ENCODE results near the gene RHBDD1.

The RHBDD1 gene

DNA sequence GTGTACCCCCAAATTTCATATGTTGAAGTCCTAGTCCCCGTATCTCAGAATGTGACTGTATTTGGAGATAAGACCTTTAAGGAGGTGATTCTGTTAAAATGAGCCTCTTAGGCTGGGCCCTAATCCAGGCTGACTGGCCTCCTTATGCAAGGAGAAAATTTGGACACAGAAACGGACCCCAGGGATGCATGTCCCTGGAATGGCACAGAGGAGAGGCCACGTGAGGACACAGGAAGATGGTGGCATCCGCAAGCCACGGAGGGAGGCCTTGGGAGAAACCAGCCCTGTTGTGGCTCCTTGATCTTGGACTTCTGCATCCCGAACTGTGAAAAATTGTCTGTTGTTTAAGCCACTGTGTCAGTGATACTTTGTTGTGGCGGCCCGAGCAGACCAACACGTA, 177.5 kb downstream of the RHBDD1 start:
- no peaks in the 10 kb centered on the region for H3K4me1 ChIP-seq (ENCODE audit: control insufficient read depth, low read length)
- H3K4me2 ChIP-seq (ENCODE audit: low read length) = no peak overlapping the region
- no peaks in the 10 kb centered on the region for H3K9me3 ChIP-seq (ENCODE audit: control insufficient read depth, insufficient read depth, low read length)
- H4K20me1 ChIP-seq (ENCODE audit: control insufficient read depth, insufficient read depth, low read depth, low read length) = no peaks in the 10 kb centered on the region
- no peaks in the 10 kb centered on the region for H3K79me2 ChIP-seq (ENCODE audit: control insufficient read depth, low read length)
- no peak overlapping the region for H3K27ac ChIP-seq (ENCODE audit: low read depth, low read length)
- H3F3A ChIP-seq (ENCODE audit: control insufficient read depth, insufficient read depth) = no peaks in the 10 kb centered on the region
- TF ChIP-seq, protein P1, sequence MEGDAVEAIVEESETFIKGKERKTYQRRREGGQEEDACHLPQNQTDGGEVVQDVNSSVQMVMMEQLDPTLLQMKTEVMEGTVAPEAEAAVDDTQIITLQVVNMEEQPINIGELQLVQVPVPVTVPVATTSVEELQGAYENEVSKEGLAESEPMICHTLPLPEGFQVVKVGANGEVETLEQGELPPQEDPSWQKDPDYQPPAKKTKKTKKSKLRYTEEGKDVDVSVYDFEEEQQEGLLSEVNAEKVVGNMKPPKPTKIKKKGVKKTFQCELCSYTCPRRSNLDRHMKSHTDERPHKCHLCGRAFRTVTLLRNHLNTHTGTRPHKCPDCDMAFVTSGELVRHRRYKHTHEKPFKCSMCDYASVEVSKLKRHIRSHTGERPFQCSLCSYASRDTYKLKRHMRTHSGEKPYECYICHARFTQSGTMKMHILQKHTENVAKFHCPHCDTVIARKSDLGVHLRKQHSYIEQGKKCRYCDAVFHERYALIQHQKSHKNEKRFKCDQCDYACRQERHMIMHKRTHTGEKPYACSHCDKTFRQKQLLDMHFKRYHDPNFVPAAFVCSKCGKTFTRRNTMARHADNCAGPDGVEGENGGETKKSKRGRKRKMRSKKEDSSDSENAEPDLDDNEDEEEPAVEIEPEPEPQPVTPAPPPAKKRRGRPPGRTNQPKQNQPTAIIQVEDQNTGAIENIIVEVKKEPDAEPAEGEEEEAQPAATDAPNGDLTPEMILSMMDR (IDR thresholded peaks at IDR 0.05; ENCODE audit: low read depth, low read length, poor library complexity, severe bottlenecking) = no peak
- TF ChIP-seq EZH2phosphoT487 (IDR thresholded peaks at IDR 0.05; ENCODE audit: borderline replicate concordance, low read length) = no peak
- H3K36me3 ChIP-seq (ENCODE audit: control insufficient read depth, low read length) = no peaks in the 10 kb centered on the region
- H3K9me2 ChIP-seq (replicated peaks; ENCODE audit: control insufficient read depth, low read length) = no peaks in the 10 kb centered on the region
- no peaks in the 10 kb centered on the region for H3K27me3 ChIP-seq (ENCODE audit: control insufficient read depth, low read length)
- H3K4me3 ChIP-seq (ENCODE audit: low read length) = no peak overlapping the region

DNA sequence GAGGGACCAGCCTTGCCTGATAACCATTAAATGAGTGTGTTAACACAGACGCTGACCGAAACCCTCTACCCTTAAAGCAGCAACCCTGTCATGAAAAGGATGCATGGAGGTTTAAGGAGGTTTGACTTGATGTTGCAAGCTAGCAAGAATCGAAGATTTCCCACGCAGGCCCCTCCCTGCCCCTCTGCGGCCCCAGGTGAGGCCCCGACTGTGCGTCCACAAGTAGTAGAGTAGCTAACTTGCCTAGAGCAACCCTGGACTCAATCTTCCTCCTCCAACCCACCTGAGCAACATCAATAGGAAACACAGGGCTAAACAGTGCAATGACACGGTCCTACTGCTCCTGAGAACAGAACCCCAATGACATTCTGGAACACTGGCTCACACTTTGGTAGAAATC, 178.0 kb downstream of the RHBDD1 start:
- H3K36me3 ChIP-seq (ENCODE audit: control insufficient read depth, low read length) = no peaks in the 10 kb centered on the region
- no peak overlapping the region for H3K4me2 ChIP-seq (ENCODE audit: low read length)
- no peak overlapping the region for H3K4me3 ChIP-seq (ENCODE audit: low read length)
- TF ChIP-seq, protein P1 (IDR thresholded peaks at IDR 0.05; ENCODE audit: low read depth, low read length, poor library complexity, severe bottlenecking) = no peak
- no peaks in the 10 kb centered on the region for H3K9me3 ChIP-seq (ENCODE audit: control insufficient read depth, insufficient read depth, low read length)
- no peaks in the 10 kb centered on the region for H3K4me1 ChIP-seq (ENCODE audit: control insufficient read depth, low read length)
- no peaks in the 10 kb centered on the region for H3K27me3 ChIP-seq (ENCODE audit: control insufficient read depth, low read length)
- H4K20me1 ChIP-seq (ENCODE audit: control insufficient read depth, insufficient read depth, low read depth, low read length) = no peaks in the 10 kb centered on the region
- no peak overlapping the region for H3K27ac ChIP-seq (ENCODE audit: low read depth, low read length)
- H3K79me2 ChIP-seq (ENCODE audit: control insufficient read depth, low read length) = no peaks in the 10 kb centered on the region
- no peaks in the 10 kb centered on the region for H3K9me2 ChIP-seq (replicated peaks; ENCODE audit: control insufficient read depth, low read length)
- H3F3A ChIP-seq (ENCODE audit: control insufficient read depth, insufficient read depth) = no peaks in the 10 kb centered on the region

DNA sequence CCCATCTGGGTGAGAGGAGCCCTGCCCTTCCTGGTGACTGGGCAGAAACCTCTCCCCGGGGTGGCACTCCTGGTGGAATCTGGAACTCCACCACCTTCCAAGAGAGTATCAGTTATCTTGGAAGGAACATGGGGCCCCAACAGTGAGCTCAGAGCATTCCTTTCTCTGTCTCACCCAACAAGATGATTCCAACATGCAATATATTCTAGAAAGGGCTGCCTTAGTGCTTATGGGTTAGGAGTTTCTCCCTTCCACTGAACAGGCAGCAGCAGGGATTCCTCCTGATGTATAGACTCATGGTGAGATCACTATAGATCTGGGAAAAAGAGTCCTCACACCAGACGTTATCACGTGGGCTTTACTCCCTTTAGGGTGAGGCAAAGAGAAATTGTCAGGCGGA, 181.0 kb downstream of the RHBDD1 start:
- Histone ChIP-seq H3K36me3 (ENCODE audit: control insufficient read depth, low read length) (no peaks in the 10 kb centered on the region), H3K4me3 (ENCODE audit: low read length) (no peak overlapping the region), H3K9me2 (replicated peaks; ENCODE audit: control insufficient read depth, low read length) (no peaks in the 10 kb centered on the region), H3F3A (ENCODE audit: control insufficient read depth, insufficient read depth) (no peaks in the 10 kb centered on the region), H3K79me2 (ENCODE audit: control insufficient read depth, low read length) (no peaks in the 10 kb centered on the region), H3K4me1 (ENCODE audit: control insufficient read depth, low read length) (no peaks in the 10 kb centered on the region), H3K9me3 (ENCODE audit: control insufficient read depth, insufficient read depth, low read length) (no peaks in the 10 kb centered on the region), H3K4me2 (ENCODE audit: low read length) (no peak overlapping the region), H3K27me3 (ENCODE audit: control insufficient read depth, low read length) (no peaks in the 10 kb centered on the region), H3K27ac (ENCODE audit: low read depth, low read length) (no peak overlapping the region), H4K20me1 (ENCODE audit: control insufficient read depth, insufficient read depth, low read depth, low read length) (no peaks in the 10 kb centered on the region)
- TF ChIP-seq EZH2phosphoT487 (IDR thresholded peaks at IDR 0.05; ENCODE audit: borderline replicate concordance, low read length) = no peak
- TF ChIP-seq, protein P1 (IDR thresholded peaks at IDR 0.05; ENCODE audit: low read depth, low read length, poor library complexity, severe bottlenecking) = no peak

DNA sequence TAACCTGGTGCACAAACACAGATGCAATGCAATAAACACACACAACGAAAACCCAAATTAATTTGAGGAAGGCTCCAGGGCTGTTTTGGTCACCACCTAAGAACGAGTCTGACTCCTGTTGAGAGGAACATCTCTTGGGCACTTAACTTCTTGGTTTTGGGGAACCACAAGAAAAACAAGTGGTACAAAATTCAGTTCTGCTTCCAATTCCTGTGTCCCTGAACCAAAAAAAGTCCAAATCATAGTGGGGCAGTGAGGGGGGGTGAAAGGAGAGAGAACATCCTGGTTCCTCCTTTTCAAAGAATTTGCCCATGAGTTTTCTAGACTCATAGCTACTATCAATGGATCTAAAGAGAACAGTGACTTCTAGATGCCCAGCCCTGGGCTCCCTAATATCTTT, 184.6 kb downstream of the RHBDD1 start:
- Histone ChIP-seq H3K4me1 (ENCODE audit: control insufficient read depth, low read length) (no peaks in the 10 kb centered on the region), H3K9me2 (replicated peaks; ENCODE audit: control insufficient read depth, low read length) (no peaks in the 10 kb centered on the region), H4K20me1 (ENCODE audit: control insufficient read depth, insufficient read depth, low read depth, low read length) (no peaks in the 10 kb centered on the region), H3F3A (ENCODE audit: control insufficient read depth, insufficient read depth) (no peaks in the 10 kb centered on the region), H3K4me2 (ENCODE audit: low read length) (no peak overlapping the region), H3K79me2 (ENCODE audit: control insufficient read depth, low read length) (no peaks in the 10 kb centered on the region), H3K27me3 (ENCODE audit: control insufficient read depth, low read length) (no peaks in the 10 kb centered on the region), H3K4me3 (ENCODE audit: low read length) (no peak overlapping the region), H3K9me3 (ENCODE audit: control insufficient read depth, insufficient read depth, low read length) (no peaks in the 10 kb centered on the region), H3K36me3 (ENCODE audit: control insufficient read depth, low read length) (no peaks in the 10 kb centered on the region), H3K27ac (ENCODE audit: low read depth, low read length) (no peak overlapping the region)
- no peak for TF ChIP-seq EZH2phosphoT487 (IDR thresholded peaks at IDR 0.05; ENCODE audit: borderline replicate concordance, low read length)
- TF ChIP-seq, protein P1 (IDR thresholded peaks at IDR 0.05; ENCODE audit: low read depth, low read length, poor library complexity, severe bottlenecking) = no peak
